H1 (cell line): ENCODE measurements around the gene TNRC6B. TPM values are rescaled to one million over a fixed set of nuclear protein-coding genes. Genes with fewer than 3 reads are reported as not detected.

Source experiments
- CTCF ChIA-PET: fragments of 300-600 bp; sonication (Branson Sonifier 250); formaldehyde crosslinking; loops from one replicate; lab custom pipeline; 2021; ENCODE audit not compliant: partially characterized antibody; lab: Charles Lee
- POLR2A ChIA-PET: fragments of 300-600 bp; sonication (Branson Sonifier 250); formaldehyde crosslinking; loops from one replicate; lab custom pipeline; 2021; ENCODE audit warnings: inconsistent platforms; ENCODE audit not compliant: partially characterized antibody; lab: Charles Lee
- DNase-seq, 2 experiments: peaks; one replicate each; pipeline versions ENCODE4 v3.0.0 to v3.0.0-alpha.2; 2010 to 2022; ENCODE audit warnings: low spot score in 2 of 2, low read depth in 1 of 2, mixed read lengths in 1 of 2
- FAIRE-seq: peaks from 2 replicates; lab custom pipeline; 2011; peaks lifted over from hg19 to GRCh38; lab: Jason Lieb, UNC
- H2AFZ ChIP-seq: 2 replicates; pipeline ENCODE4 v1.8.1; 2012; ENCODE audit warnings: low read length, inconsistent platforms
- H2AK5ac ChIP-seq: 2 replicates; pipeline ENCODE4 v1.6.1; 2013; ENCODE audit warnings: low read depth, low read length
- H2BK120ac ChIP-seq: replicated peaks from 2 replicates; pipeline ENCODE3; 2013; ENCODE audit warnings: low read depth, low read length, inconsistent platforms
- H2BK12ac ChIP-seq: 2 replicates; pipeline ENCODE4 v1.6.1; 2013; ENCODE audit warnings: low read depth, low read length
- H2BK15ac ChIP-seq: 2 replicates; pipeline ENCODE4 v1.6.1; 2013; ENCODE audit warnings: low read length
- H2BK20ac ChIP-seq: 2 replicates; pipeline ENCODE4 v1.6.1; 2013; ENCODE audit warnings: low read length
- H2BK5ac ChIP-seq: 2 replicates; pipeline ENCODE4 v1.6.1; 2013; ENCODE audit warnings: low read depth, low read length
- H3K14ac ChIP-seq: 2 replicates; pipeline ENCODE4 v1.6.1; 2013; ENCODE audit warnings: inconsistent platforms; ENCODE audit not compliant: insufficient read length
- H3K18ac ChIP-seq: 2 replicates; pipeline ENCODE4 v1.6.1; 2013; ENCODE audit warnings: low read length; ENCODE audit errors: extremely low read depth
- H3K23ac ChIP-seq: 2 replicates; pipeline ENCODE4 v1.6.1; 2013; ENCODE audit warnings: inconsistent platforms; ENCODE audit not compliant: insufficient read length
- H3K23me2 ChIP-seq: 2 replicates; pipeline ENCODE4 v1.6.1; 2013; ENCODE audit warnings: low read depth, low read length
- H3K27ac ChIP-seq: 2 replicates; pipeline ENCODE4 v1.6.1; 2011; ENCODE audit warnings: low read depth, low read length, inconsistent platforms
- H3K27me3 ChIP-seq, 4 experiments: replicated peaks in 1 of 4; 1 replicate in 1 of 4; 2 replicates in 3 of 4; pipeline versions ENCODE4 v1.6.1 to v1.8.1; 2011 to 2013; ENCODE audit warnings: low read length in 3 of 4, mild to moderate bottlenecking in 3 of 4, inconsistent platforms in 2 of 4, mixed read lengths in 2 of 4, moderate library complexity in 1 of 4; ENCODE audit not compliant: control insufficient read depth in 3 of 4, insufficient read depth in 3 of 4; ENCODE audit errors: extremely low read depth in 1 of 4
- H3K36me3 ChIP-seq, 4 experiments: 2 replicates each; pipeline versions ENCODE4 v1.6.1 to v1.8.1; 2011 to 2013; ENCODE audit warnings: mild to moderate bottlenecking in 4 of 4, low read length in 3 of 4, moderate library complexity in 2 of 4, control low read depth in 1 of 4, inconsistent platforms in 1 of 4; ENCODE audit not compliant: insufficient read depth in 4 of 4, control insufficient read depth in 2 of 4
- H3K4ac ChIP-seq: replicated peaks from 2 replicates; pipeline ENCODE3; 2013; ENCODE audit warnings: low read length, low read depth, mixed read lengths, inconsistent platforms; ENCODE audit not compliant: insufficient read length
- H3K4me1 ChIP-seq, 4 experiments: replicated peaks in 1 of 4; 1 replicate in 1 of 4; 2 replicates in 3 of 4; pipeline versions ENCODE4 v1.6.1 to v1.8.1; 2011 to 2013; ENCODE audit warnings: low read length in 3 of 4, inconsistent platforms in 2 of 4, mixed read lengths in 1 of 4; ENCODE audit not compliant: insufficient read depth in 4 of 4, control insufficient read depth in 3 of 4
- H3K4me2 ChIP-seq, 2 experiments: 2 replicates each; pipeline versions ENCODE4 v1.6.1 to v1.8.1; 2011 to 2013; ENCODE audit warnings: low read depth in 2 of 2, low read length in 2 of 2, control low read depth in 1 of 2, inconsistent platforms in 1 of 2, mild to moderate bottlenecking in 1 of 2; ENCODE audit not compliant: insufficient read depth in 1 of 2
- H3K4me3 ChIP-seq, 4 experiments: fragments of 200-600, 300-600 bp in 1 of 4; sonication (generic), shearing (Covaris generic), sonication (Bioruptor Twin) in 1 of 4; 2 replicates each; pipeline versions ENCODE4 v1.5.1 to v1.8.1; 2011 to 2016; ENCODE audit warnings: low read length in 4 of 4, low read depth in 3 of 4, control low read depth in 2 of 4, inconsistent platforms in 2 of 4, mild to moderate bottlenecking in 2 of 4, mixed read lengths in 1 of 4, moderate library complexity in 1 of 4; ENCODE audit not compliant: insufficient read depth in 2 of 4; ENCODE audit errors: extremely low read depth in 1 of 4
- H3K56ac ChIP-seq: replicated peaks from 2 replicates; pipeline ENCODE3; 2013; ENCODE audit warnings: low read depth, mild to moderate bottlenecking, mixed read lengths, low read length, inconsistent platforms; ENCODE audit not compliant: insufficient read length
- H3K79me1 ChIP-seq: 2 replicates; pipeline ENCODE4 v1.6.1; 2013; ENCODE audit warnings: low read depth, low read length, control low read depth
- H3K79me2 ChIP-seq, 2 experiments: 2 replicates each; pipeline versions ENCODE4 v1.6.1 to v1.8.1; 2012 to 2013; ENCODE audit warnings: low read length in 2 of 2, mild to moderate bottlenecking in 2 of 2, inconsistent platforms in 1 of 2; ENCODE audit not compliant: insufficient read depth in 2 of 2, control insufficient read depth in 1 of 2
- H3K9ac ChIP-seq, 4 experiments: replicated peaks in 1 of 4; 1 replicate in 1 of 4; 2 replicates in 3 of 4; pipeline versions ENCODE4 v1.6.1 to v1.8.1; 2011 to 2013; ENCODE audit warnings: low read depth in 3 of 4, low read length in 3 of 4, control low read depth in 2 of 4, mild to moderate bottlenecking in 2 of 4, moderate library complexity in 2 of 4, inconsistent platforms in 1 of 4; ENCODE audit errors: extremely low read depth in 1 of 4
- H3K9me3 ChIP-seq, 2 experiments: 2 replicates each; pipeline versions ENCODE4 v1.6.1 to v1.8.1; 2012 to 2013; ENCODE audit warnings: mild to moderate bottlenecking in 2 of 2, moderate library complexity in 2 of 2, control low read depth in 1 of 2, inconsistent platforms in 1 of 2, low read depth in 1 of 2, low read length in 1 of 2, mixed read lengths in 1 of 2; ENCODE audit not compliant: insufficient read depth in 2 of 2
- H4K20me1 ChIP-seq, 2 experiments: replicated peaks in 1 of 2; 2 replicates each; pipeline versions ENCODE3 to v1.8.1; 2011 to 2013; ENCODE audit warnings: inconsistent platforms in 2 of 2, low read length in 2 of 2, mild to moderate bottlenecking in 1 of 2; ENCODE audit not compliant: insufficient read depth in 2 of 2, control insufficient read depth in 1 of 2
- H4K5ac ChIP-seq: 2 replicates; pipeline ENCODE4 v1.6.1; 2013; ENCODE audit warnings: low read length, low read depth, mixed read lengths, inconsistent platforms; ENCODE audit not compliant: insufficient read length
- H4K8ac ChIP-seq: 2 replicates; pipeline ENCODE4 v1.8.0; 2013; ENCODE audit warnings: mild to moderate bottlenecking, moderate library complexity, low read length, inconsistent platforms; ENCODE audit not compliant: insufficient read depth; ENCODE audit errors: extremely low read depth
- H4K91ac ChIP-seq: replicated peaks from 2 replicates; pipeline ENCODE3; 2013; ENCODE audit warnings: low read length, mixed read lengths, inconsistent platforms; ENCODE audit not compliant: insufficient read length
- BCL11A ChIP-seq, 2 experiments: IDR thresholded peaks; one replicate each; pipeline ENCODE4 v1.6.1; 2011; ENCODE audit warnings: low read depth in 2 of 2, low read length in 2 of 2, mild to moderate bottlenecking in 2 of 2
- GTF2F1 ChIP-seq: IDR thresholded peaks from 2 replicates; pipeline ENCODE4 v1.6.1; 2012; ENCODE audit warnings: low read depth, low read length, improper control_type of control experiment, borderline replicate concordance
- POLR2AphosphoS5 ChIP-seq: IDR thresholded peaks from 2 replicates; pipeline ENCODE4 v1.6.1; 2011; ENCODE audit warnings: low read depth, low read length
- SAP30 ChIP-seq: fragments of 300-600 bp; sonication (generic); IDR thresholded peaks from 2 replicates; pipeline ENCODE4 v1.7.1; 2012; ENCODE audit warnings: low read length, moderate library complexity, mild to moderate bottlenecking, inconsistent platforms; ENCODE audit not compliant: insufficient read depth, insufficient replicate concordance
- SIN3A ChIP-seq, 2 experiments: IDR thresholded peaks in 1 of 2; conservative IDR thresholded peaks in 1 of 2; 2 replicates each; pipeline ENCODE4 v1.6.1; 2011 to 2012; ENCODE audit warnings: low read length in 2 of 2, improper control_type of control experiment in 1 of 2, low read depth in 1 of 2, mild to moderate bottlenecking in 1 of 2
- SIRT6 ChIP-seq: IDR thresholded peaks from one replicate; pipeline ENCODE4 v1.7.1; 2012; ENCODE audit warnings: low read length, inconsistent platforms
- TCF12 ChIP-seq: IDR thresholded peaks from 2 replicates; pipeline ENCODE4 v1.6.1; 2011; ENCODE audit warnings: low read depth, mild to moderate bottlenecking, low read length
- WGBS, 2 experiments: shearing (Covaris generic) in 1 of 2; methylation state at CpG; one replicate each; pipeline versions ENCODE4 v1.1.6 to v1.1.7; 2013 to 2015; ENCODE audit warnings: low lambda C conversion rate in 2 of 2, mixed read lengths in 2 of 2, inconsistent platforms in 1 of 2, low coverage in 1 of 2, missing lambda C conversion rate in 1 of 2; ENCODE audit not compliant: insufficient replicate concordance in 2 of 2, insufficient coverage in 1 of 2, insufficient read length in 1 of 2; ENCODE audit errors: extremely low coverage in 1 of 2, missing lambda C conversion rate in 1 of 2; 5-methylcytosine and 5-hydroxymethylcytosine counted together
- polyA plus RNA-seq, 7 experiments: library from polyadenylated mRNA; depleted of rRNA in 3 of 7; stranded (reverse) in 5 of 7; unstranded in 2 of 7; fragments of >200 nt in 5 of 7; fragments of 200-250 nt in 2 of 7; gene quantifications; 1 replicate in 5 of 7; 2 replicates in 1 of 7; 4 replicates in 1 of 7; pipeline versions ENCODE4 v1.2.1 to v1.2.3, GENCODE V29; 2011 to 2013; ENCODE audit warnings: missing spikeins in 2 of 7, mixed read lengths in 2 of 7
- total RNA-seq: library from RNA; stranded (reverse); fragmentation: NEBNext Ultra II Directional; extraction: Animal tissue kit (Norgen Biotek cat#: 25700); gene quantifications from 2 replicates; pipeline ENCODE4 v1.2.1, GENCODE V29; 2021

Gene TNRC6B
- total and polyA plus RNA-seq, 2 of the 8 experiments (the other 6 are each of a cell fraction or from before 2014, with no cell fraction given): 12.5 to 48.9 TPM

- Histone ChIP-seq H4K91ac (no peak overlapping the region), H3K4ac (no peak overlapping the region), H2BK20ac (no peak overlapping the region), H2AFZ (no peak overlapping the region), H2BK12ac (no peak overlapping the region), H2BK5ac (no peak overlapping the region), H3K79me1 (0 out of 2 replicates have a peak, but pooled peaks cover 2% of the 10 kb centered on the region), H3K27me3 (no peaks in the 10 kb centered on the region), H3K27ac (no peak overlapping the region), H3K4me1 (peaks cover 0 to 3% (median 0%) of the 10 kb centered on the region in 4 experiments; a peak in 1 of 7 replicates), H3K23me2 (peaks cover 4% of the 10 kb centered on the region; the same call in 1 of the 2 replicates), H3K4me3 (no peak overlapping the region), H3K9ac (no peak overlapping the region), H2BK15ac (no peak overlapping the region), H3K9me3 (no peaks in the 10 kb centered on the region; a peak in 1 of 4 replicates), H3K56ac (no peak overlapping the region), H3K23ac (no peak overlapping the region), H3K18ac (no peak overlapping the region), H3K79me2 (no peaks in the 10 kb centered on the region), H2BK120ac (no peak overlapping the region), H3K4me2 (no peak overlapping the region), H2AK5ac (no peak overlapping the region), H4K8ac (no peak overlapping the region), H3K14ac (no peak overlapping the region), H4K5ac (no peak overlapping the region), H4K20me1 (peaks cover 0 to 3% of the 10 kb centered on the region in 2 experiments), H3K36me3 (peaks cover 34 to 64% (median 48%) of the 10 kb centered on the region in 4 experiments)
- 94% methylated on average over 6 of the region's 6 CpGs; no CpG with 5 or more reads in 1 of the 2 experiments for WGBS, 2 experiments
- ChIA-PET CTCF (interaction anchor here (0.6 to 4.4 kb wide), 3 partner anchors 20 to 685 kb away, joined by 3 to 18 read pairs (median 3); no protein-coding TSS in a partner anchor), POLR2A (interaction anchor here (1.0 to 1.7 kb wide), 6 partner anchors 10 to 39 kb away, joined by 3 to 12 read pairs (median 4); no protein-coding TSS in a partner anchor)
- no peak for TF ChIP-seq BCL11A (IDR thresholded peaks at IDR 0.05; ENCODE audit: low read depth in 2 of 2, low read length in 2 of 2)
- TF ChIP-seq TCF12: no peak
- TF ChIP-seq SIRT6: no peak
- TF ChIP-seq GTF2F1: no peak
- no peak for TF ChIP-seq SIN3A (conservative IDR thresholded peaks at IDR 0.05 in 1 of 2, IDR thresholded peaks at IDR 0.05 in 1 of 2; ENCODE audit: low read depth in 1 of 2, low read length in 2 of 2)
- TF ChIP-seq POLR2AphosphoS5: 0 out of 2 replicates have a peak, but pooled peaks have one; percentile 33
- no peak for TF ChIP-seq SAP30
- no peak for DNase-seq
- no peak for FAIRE-seq
Measured at GRCh38 chr22:40368016-40368415, 190.3 kb downstream of the TNRC6B start.
